Natural killer cell (primary cell): ENCODE data around the gene MVB12B. TPM values are rescaled to one million over a fixed set of nuclear protein-coding genes. Genes with fewer than 3 reads are reported as not detected.

ENCODE experiments used
- ATAC-seq, 3 donors: fragments of 150-1000 bp in 2 of 3; fragments of 200-7000 bp in 1 of 3; cut with Tn5 transposase; 1 replicate in 1 of 3; 2 replicates in 2 of 3; pipeline ENCODE4 v1.10.0; 2021; ENCODE audit warnings: mild to moderate bottlenecking in 2 of 3, moderate library complexity in 2 of 3
- DNase-seq, 2 donors: peaks; one replicate each; pipeline versions ENCODE4 v3.0.0 to v3.0.0-alpha.2; 2013 to 2021; ENCODE audit warnings: mixed read lengths in 1 of 2
- H3K27ac ChIP-seq: one replicate; pipeline ENCODE4 v1.5.1; 2013; ENCODE audit warnings: mild to moderate bottlenecking, low read length
- H3K27me3 ChIP-seq: one replicate; pipeline ENCODE4 v1.6.1; 2013; ENCODE audit warnings: low read length; ENCODE audit not compliant: control insufficient read depth, insufficient read depth
- H3K36me3 ChIP-seq: one replicate; pipeline ENCODE4 v1.6.1; 2013; ENCODE audit warnings: low read length; ENCODE audit not compliant: control insufficient read depth, insufficient read depth
- H3K4me1 ChIP-seq: one replicate; pipeline ENCODE4 v1.6.1; 2013; ENCODE audit warnings: low read length; ENCODE audit not compliant: control insufficient read depth, insufficient read depth
- H3K4me3 ChIP-seq: one replicate; pipeline ENCODE4 v1.5.1; 2013; ENCODE audit warnings: low read length
- H3K9me3 ChIP-seq: one replicate; pipeline ENCODE4 v1.6.1; 2013; ENCODE audit warnings: low read length; ENCODE audit not compliant: control insufficient read depth, insufficient read depth
- H3K27ac Mint-ChIP-seq, 2 donors: one replicate each; pipeline ENCODE4 v1.8.0; 2022; ENCODE audit warnings: mild to moderate bottlenecking in 2 of 2, mixed read lengths in 2 of 2, moderate library complexity in 1 of 2
- H3K27me3 Mint-ChIP-seq, 2 donors: one replicate each; pipeline ENCODE4 v1.8.0; 2022; ENCODE audit warnings: low read depth in 2 of 2, mixed read lengths in 2 of 2
- H3K36me3 Mint-ChIP-seq: one replicate; pipeline ENCODE4 v1.8.0; 2022; ENCODE audit warnings: mixed read lengths
- H3K4me1 Mint-ChIP-seq, 2 donors: one replicate each; pipeline ENCODE4 v1.8.0; 2022; ENCODE audit warnings: mixed read lengths in 2 of 2
- H3K4me3 Mint-ChIP-seq: one replicate; pipeline ENCODE4 v1.8.0; 2022; ENCODE audit warnings: mild to moderate bottlenecking, moderate library complexity, mixed read lengths
- H3K9me3 Mint-ChIP-seq, 2 donors: one replicate each; pipeline ENCODE4 v1.8.0; 2022; ENCODE audit warnings: mixed read lengths in 2 of 2
- CTCF ChIP-seq: fragments of 200-600 bp; IDR thresholded peaks from one replicate; pipeline ENCODE4 v1.8.0; 2022; ENCODE audit warnings: antibody characterized with exemption
- WGBS: methylation state at CpG from one replicate; pipeline ENCODE4 v1.1.7; 2013; ENCODE audit warnings: missing lambda C conversion rate; ENCODE audit not compliant: insufficient coverage; 5-methylcytosine and 5-hydroxymethylcytosine counted together
- intact Hi-C: fragments of 100-400 bp; cut with micrococcal nuclease; formaldehyde crosslinking; loops from one replicate; pipeline ENCODE4 v1.14.2; 2022
- total RNA-seq, 4 donors: library from RNA; stranded (reverse); fragments of 120-200 nt in 1 of 4; gene quantifications; one replicate each; pipeline versions ENCODE4 v1.2.3 to v1.2.4, GENCODE V29; 2013 to 2022

The MVB12B gene
- total RNA-seq, 3 donors from 2014 or later (not counting 1 experiment from before 2014, with no cell fraction given): 2.0 to 13.0 (median 7.8) TPM

DNA sequence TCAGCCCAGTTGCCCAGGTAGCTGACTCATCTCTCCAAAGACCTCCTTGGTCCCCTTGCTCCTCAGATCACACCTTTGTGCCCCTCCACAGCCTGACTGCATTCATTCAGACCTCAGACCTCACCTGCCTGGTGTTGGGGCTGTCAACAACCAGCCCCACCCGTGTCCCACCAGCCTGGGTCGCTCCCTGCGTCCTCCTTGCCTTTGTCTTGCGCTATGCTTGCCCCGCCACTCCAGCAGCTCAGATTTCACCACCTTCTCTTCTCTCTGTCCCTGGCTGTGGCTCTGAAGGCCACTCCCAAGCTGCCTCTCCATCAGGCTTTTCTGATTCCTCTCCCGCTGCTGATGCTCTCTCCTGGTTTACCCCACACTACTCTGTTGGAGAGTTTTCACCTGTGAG lies 103.5 kb downstream of the MVB12B start:
- 94% methylated on average over 5 of the region's 6 CpGs for WGBS
- Mint-ChIP-seq H3K27ac (no peak overlapping the region), H3K27me3 (peaks cover 0 to 2% of the 10 kb centered on the region in 2 donors), H3K9me3 (no peaks in the 10 kb centered on the region), H3K4me1 (peaks cover 0 to 10% of the 10 kb centered on the region in 2 donors), H3K4me3 (no peak overlapping the region), H3K36me3 (no peaks in the 10 kb centered on the region)
- DNase-seq: no peak
- intact Hi-C loops: no loop called here
- H3K27ac ChIP-seq: no peak overlapping the region
- no peaks in the 10 kb centered on the region for H3K27me3 ChIP-seq
- H3K9me3 ChIP-seq: no peaks in the 10 kb centered on the region
- ATAC-seq: no peak
- TF ChIP-seq CTCF: no peak
- H3K36me3 ChIP-seq: no peaks in the 10 kb centered on the region
- H3K4me3 ChIP-seq: no peak overlapping the region
- H3K4me1 ChIP-seq: peaks cover 3% of the 10 kb centered on the region

GRCh38 chr9:126431077-126431742 lies 104.6 kb downstream of the MVB12B start:
- no peaks in the 10 kb centered on the region for H3K36me3 ChIP-seq
- Mint-ChIP-seq H3K36me3 (no peaks in the 10 kb centered on the region), H3K9me3 (no peaks in the 10 kb centered on the region), H3K4me3 (no peak overlapping the region), H3K4me1 (peaks cover 0 to 10% of the 10 kb centered on the region in 2 donors), H3K27ac (no peak overlapping the region), H3K27me3 (peaks cover 0 to 7% of the 10 kb centered on the region in 2 donors)
- intact Hi-C loops: no loop called here
- TF ChIP-seq CTCF: no peak
- WGBS: 66% methylated on average over 8 of the region's 11 CpGs
- no peak overlapping the region for H3K27ac ChIP-seq
- DNase-seq (no peak), ATAC-seq (no peak)
- no peaks in the 10 kb centered on the region for H3K27me3 ChIP-seq
- peaks cover 3% of the 10 kb centered on the region for H3K4me1 ChIP-seq
- H3K4me3 ChIP-seq: no peak overlapping the region
- H3K9me3 ChIP-seq: no peaks in the 10 kb centered on the region

DNA sequence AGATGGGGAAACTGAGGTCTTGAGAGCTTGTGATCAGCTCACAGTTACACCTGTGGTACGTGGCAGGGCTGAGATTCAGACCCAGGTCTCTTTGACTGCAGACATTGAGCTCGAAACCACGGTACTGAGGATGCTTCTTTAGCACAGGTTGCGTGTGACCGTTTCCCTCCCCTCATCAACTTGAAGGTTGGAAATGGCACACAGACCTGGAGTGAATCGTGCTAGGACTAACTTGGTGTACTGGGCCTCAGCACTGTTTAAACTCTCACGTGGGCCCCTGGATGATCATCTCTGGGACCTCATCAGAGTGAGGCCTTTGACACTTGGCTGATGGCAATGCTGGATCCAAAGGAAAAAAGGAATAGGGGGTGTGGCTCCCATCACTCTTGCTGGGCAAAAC lies 106.0 kb downstream of the MVB12B start:
- H3K36me3 ChIP-seq: no peaks in the 10 kb centered on the region
- no peak for DNase-seq
- Mint-ChIP-seq H3K36me3 (no peaks in the 10 kb centered on the region), H3K27me3 (peaks cover 0 to 7% of the 10 kb centered on the region in 2 donors), H3K4me3 (no peak overlapping the region), H3K9me3 (no peaks in the 10 kb centered on the region), H3K27ac (no peak overlapping the region), H3K4me1 (peaks cover 0 to 10% of the 10 kb centered on the region in 2 donors)
- ATAC-seq: no peak
- H3K4me1 ChIP-seq: peaks cover 3% of the 10 kb centered on the region
- H3K27me3 ChIP-seq: no peaks in the 10 kb centered on the region
- no peaks in the 10 kb centered on the region for H3K9me3 ChIP-seq
- TF ChIP-seq CTCF: no peak
- H3K4me3 ChIP-seq: no peak overlapping the region
- intact Hi-C loops: no loop called here
- WGBS: 88% methylated on average over 7 of the region's 7 CpGs
- no peak overlapping the region for H3K27ac ChIP-seq

DNA sequence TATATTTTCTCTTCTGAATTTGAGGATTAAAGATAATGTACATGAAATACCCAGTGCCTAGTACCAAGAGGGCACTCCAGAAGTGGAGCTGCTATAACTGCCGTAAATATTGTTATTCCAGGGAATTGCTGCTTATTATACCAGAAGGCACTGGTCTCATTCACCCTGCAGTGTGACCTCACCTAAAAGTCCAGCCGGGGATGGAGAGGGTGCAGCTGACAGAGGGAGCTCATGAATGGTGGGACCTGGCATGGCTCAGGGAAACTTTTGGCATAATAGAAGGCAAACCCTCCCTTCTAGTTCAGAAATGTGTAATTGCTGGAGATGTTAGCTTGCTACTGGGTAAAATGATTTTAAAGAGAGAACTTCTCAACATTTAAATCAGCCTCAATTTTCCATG lies 108.5 kb downstream of the MVB12B start:
- Histone ChIP-seq H3K9me3 (no peaks in the 10 kb centered on the region), H3K27me3 (no peaks in the 10 kb centered on the region), H3K36me3 (no peaks in the 10 kb centered on the region), H3K27ac (no peak overlapping the region), H3K4me3 (no peak overlapping the region), H3K4me1 (peaks cover 3% of the 10 kb centered on the region)
- intact Hi-C loops: no loop called here
- 77% methylated on average over 2 of the region's 2 CpGs for WGBS
- ATAC-seq: no peak
- no peak for DNase-seq
- H3K4me1 Mint-ChIP-seq: peaks cover 0 to 8% of the 10 kb centered on the region in 2 donors
- H3K27me3 Mint-ChIP-seq: peaks cover 0 to 7% of the 10 kb centered on the region in 2 donors
- TF ChIP-seq CTCF: no peak
- no peak overlapping the region for H3K27ac Mint-ChIP-seq
- no peak overlapping the region for H3K4me3 Mint-ChIP-seq
- H3K36me3 Mint-ChIP-seq: no peaks in the 10 kb centered on the region
- no peaks in the 10 kb centered on the region for H3K9me3 Mint-ChIP-seq
